ENCODE results near the gene FBL.
"Not testable (repeated sequence)": the region's sequence is repeated elsewhere in the genome, so short reads cannot be mapped to it uniquely, and the experiment has no call there.

FBL gene

GRCh38 chr19:39876486-39876885, 30.3 kb upstream of the FBL start:
- not testable (repeated sequence) for DNase-seq (ENCODE audit: low read depth)

- not testable (repeated sequence) for DNase-seq (ENCODE audit: low read depth)
Measured at GRCh38 chr19:39875401-39875864, 29.3 kb upstream of the FBL start.

GRCh38 chr19:39874404-39874803, 28.2 kb upstream of the FBL start:
- no peak for DNase-seq (ENCODE audit: low read depth)

- DNase-seq (ENCODE audit: low read depth): no peak
Measured at GRCh38 chr19:39873385-39873784, 27.2 kb upstream of the FBL start.

GRCh38 chr19:39871886-39872866, 26.0 kb upstream of the FBL start:
- DNase-seq (ENCODE audit: low read depth): no peak

- DNase-seq (ENCODE audit: low read depth): no peak
Measured at GRCh38 chr19:39871362-39871761, 25.2 kb upstream of the FBL start.

- DNase-seq (ENCODE audit: low read depth): no peak
Measured at GRCh38 chr19:39870171-39870971, 24.2 kb upstream of the FBL start.

GRCh38 chr19:39867952-39868351, 21.8 kb upstream of the FBL start:
- no peak for DNase-seq (ENCODE audit: low read depth)

- DNase-seq (ENCODE audit: low read depth): no peak
Measured at GRCh38 chr19:39867133-39867532, 21.0 kb upstream of the FBL start.

- DNase-seq (ENCODE audit: low read depth): no peak
Measured at GRCh38 chr19:39865953-39866352, 19.8 kb upstream of the FBL start.

- no peak for DNase-seq (ENCODE audit: low read depth)
Measured at GRCh38 chr19:39865186-39865585, 19.0 kb upstream of the FBL start.

GRCh38 chr19:39864118-39864517, 17.9 kb upstream of the FBL start:
- no peak for DNase-seq (ENCODE audit: low read depth)

GRCh38 chr19:39858541-39858940, 12.4 kb upstream of the FBL start:
- no peak for DNase-seq (ENCODE audit: low read depth)

- DNase-seq (ENCODE audit: low read depth): no peak
Measured at GRCh38 chr19:39852882-39853281, 6.7 kb upstream of the FBL start.

GRCh38 chr19:39850892-39851291, 4.7 kb upstream of the FBL start:
- no peak for DNase-seq (ENCODE audit: low read depth)

- no peak for DNase-seq (ENCODE audit: low read depth)
Measured at GRCh38 chr19:39848392-39848791, 2.2 kb upstream of the FBL start.

- no peak for DNase-seq (ENCODE audit: low read depth)
Measured at GRCh38 chr19:39847525-39847924, 1.3 kb upstream of the FBL start.

- no peak for DNase-seq (ENCODE audit: low read depth)
Measured at GRCh38 chr19:39846678-39847486, 703 bp upstream of the FBL start.

- DNase-seq (ENCODE audit: low read depth): no peak
Measured at GRCh38 chr19:39845584-39845932, 621 bp downstream of the FBL start.

GRCh38 chr19:39845172-39845571, 1.0 kb downstream of the FBL start:
- no peak for DNase-seq (ENCODE audit: low read depth)

- no peak for DNase-seq (ENCODE audit: low read depth)
Measured at GRCh38 chr19:39843919-39844793, 2.0 kb downstream of the FBL start.
